Ectodermal cell (in vitro differentiated cells): Measurements from ENCODE around the gene AIRE.

ENCODE experiments used
- H3K27ac ChIP-seq: 2 replicates; pipeline ENCODE4 v1.7.0; 2013; ENCODE audit warnings: mild to moderate bottlenecking, low read depth, low read length; ENCODE audit not compliant: insufficient read depth, poor library complexity, severe bottlenecking
- H3K27me3 ChIP-seq: 2 replicates; pipeline ENCODE4 v1.7.0; 2013; ENCODE audit warnings: mild to moderate bottlenecking, low read length; ENCODE audit not compliant: insufficient read depth, control insufficient read depth, poor library complexity, severe bottlenecking
- H3K36me3 ChIP-seq: one replicate; pipeline ENCODE4 v1.7.0; 2013; ENCODE audit warnings: low read length; ENCODE audit not compliant: control insufficient read depth, insufficient read depth
- H3K4me1 ChIP-seq: one replicate; pipeline ENCODE4 v1.7.0; 2013; ENCODE audit warnings: low read length; ENCODE audit not compliant: control insufficient read depth, insufficient read depth
- H3K4me3 ChIP-seq: 2 replicates; pipeline ENCODE4 v1.7.0; 2013; ENCODE audit warnings: low read depth, low read length, control low read depth; ENCODE audit not compliant: insufficient read depth
- H3K9me3 ChIP-seq: 2 replicates; pipeline ENCODE4 v1.7.0; 2013; ENCODE audit warnings: mild to moderate bottlenecking, low read length, moderate library complexity; ENCODE audit not compliant: control insufficient read depth
- WGBS, 2 experiments: methylation state at CpG; one replicate each; pipeline ENCODE4 v1.1.7; 2013; ENCODE audit warnings: missing lambda C conversion rate in 2 of 2; 5-methylcytosine and 5-hydroxymethylcytosine counted together

Gene AIRE

DNA sequence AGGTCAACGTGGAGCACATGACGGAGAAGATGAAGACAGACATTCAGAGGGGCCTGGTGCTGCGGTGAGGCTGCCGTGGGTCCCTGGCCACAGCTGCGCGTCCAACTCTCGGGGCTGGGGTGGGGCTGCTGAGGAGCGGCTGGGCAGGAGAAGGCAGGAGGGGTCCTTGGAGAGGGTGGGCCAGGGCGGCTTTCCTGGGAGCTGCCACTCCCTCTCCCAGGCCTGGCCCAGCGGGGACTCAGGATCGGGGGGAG lies 39.1 kb downstream of the AIRE start:
- H3K27ac ChIP-seq, result no peak overlapping the region
- peaks cover 4% of the 10 kb centered on the region for H3K36me3 ChIP-seq
- WGBS, 2 experiments, result 89 to 92% methylated on average over 11 of the region's 11 CpGs
- H3K4me1 ChIP-seq, result no peaks in the 10 kb centered on the region
- H3K9me3 ChIP-seq, result no peaks in the 10 kb centered on the region
- H3K4me3 ChIP-seq, result no peak overlapping the region
- H3K27me3 ChIP-seq, result no peaks in the 10 kb centered on the region

DNA sequence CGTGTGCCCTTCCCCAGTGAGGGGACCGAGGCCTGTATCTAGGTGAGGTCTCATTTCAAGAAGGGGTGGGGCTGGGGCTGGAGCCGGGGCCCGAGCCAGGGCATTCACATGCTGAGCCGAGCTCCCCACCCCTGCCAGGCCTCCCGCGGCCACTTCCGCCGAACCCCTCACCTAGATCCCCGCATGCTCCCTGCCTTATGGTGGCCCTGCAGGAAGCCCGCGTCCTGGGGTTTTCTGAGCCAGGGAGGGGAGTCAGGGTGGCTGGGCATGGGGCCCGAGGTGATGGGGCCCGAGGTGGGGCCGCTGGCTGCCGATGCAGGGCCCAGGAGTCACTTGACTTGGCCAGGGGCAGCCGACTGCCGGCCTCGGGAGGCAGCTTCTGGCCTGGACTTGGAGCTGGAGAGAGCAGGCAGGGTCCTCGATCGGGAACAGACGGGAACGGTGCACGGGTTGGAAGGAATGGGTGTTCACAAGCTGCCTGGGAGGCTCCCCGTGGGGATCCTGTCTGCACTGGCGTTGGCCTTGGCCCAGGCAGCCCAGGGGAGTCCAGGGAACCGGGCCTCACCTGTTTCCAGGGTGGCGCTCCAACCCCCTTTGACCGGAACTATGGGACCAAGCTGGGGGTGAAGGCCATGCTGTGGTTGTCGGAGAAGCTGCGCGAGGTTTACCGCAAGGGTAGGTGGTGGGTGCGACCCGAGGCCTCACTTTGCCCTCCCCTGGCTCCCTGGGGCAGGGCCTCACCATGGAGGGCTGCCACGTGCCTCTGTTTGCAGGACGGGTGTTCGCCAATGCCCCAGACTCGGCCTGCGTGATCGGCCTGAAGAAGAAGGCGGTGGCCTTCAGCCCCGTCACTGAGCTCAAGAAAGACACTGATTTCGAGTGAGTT lies 40.0 kb downstream of the AIRE start:
- H3K4me1 ChIP-seq, result no peaks in the 10 kb centered on the region
- WGBS, 2 experiments, result 94% methylated on average over 44 of the region's 44 CpGs
- H3K27ac ChIP-seq, result no peak overlapping the region
- no peaks in the 10 kb centered on the region for H3K9me3 ChIP-seq
- no peaks in the 10 kb centered on the region for H3K27me3 ChIP-seq
- no peak overlapping the region for H3K4me3 ChIP-seq
- H3K36me3 ChIP-seq, result peaks cover 4% of the 10 kb centered on the region

- H3K9me3 ChIP-seq, result no peaks in the 10 kb centered on the region
- no peaks in the 10 kb centered on the region for H3K4me1 ChIP-seq
- no peaks in the 10 kb centered on the region for H3K27me3 ChIP-seq
- peaks cover 4% of the 10 kb centered on the region for H3K36me3 ChIP-seq
- H3K4me3 ChIP-seq, result no peak overlapping the region
- H3K27ac ChIP-seq, result no peak overlapping the region
- 91 to 94% methylated on average over 13 of the region's 13 CpGs for WGBS, 2 experiments
These were observed 40.6 kb downstream of the AIRE start for GRCh38 chr21:44326272-44326647.

DNA sequence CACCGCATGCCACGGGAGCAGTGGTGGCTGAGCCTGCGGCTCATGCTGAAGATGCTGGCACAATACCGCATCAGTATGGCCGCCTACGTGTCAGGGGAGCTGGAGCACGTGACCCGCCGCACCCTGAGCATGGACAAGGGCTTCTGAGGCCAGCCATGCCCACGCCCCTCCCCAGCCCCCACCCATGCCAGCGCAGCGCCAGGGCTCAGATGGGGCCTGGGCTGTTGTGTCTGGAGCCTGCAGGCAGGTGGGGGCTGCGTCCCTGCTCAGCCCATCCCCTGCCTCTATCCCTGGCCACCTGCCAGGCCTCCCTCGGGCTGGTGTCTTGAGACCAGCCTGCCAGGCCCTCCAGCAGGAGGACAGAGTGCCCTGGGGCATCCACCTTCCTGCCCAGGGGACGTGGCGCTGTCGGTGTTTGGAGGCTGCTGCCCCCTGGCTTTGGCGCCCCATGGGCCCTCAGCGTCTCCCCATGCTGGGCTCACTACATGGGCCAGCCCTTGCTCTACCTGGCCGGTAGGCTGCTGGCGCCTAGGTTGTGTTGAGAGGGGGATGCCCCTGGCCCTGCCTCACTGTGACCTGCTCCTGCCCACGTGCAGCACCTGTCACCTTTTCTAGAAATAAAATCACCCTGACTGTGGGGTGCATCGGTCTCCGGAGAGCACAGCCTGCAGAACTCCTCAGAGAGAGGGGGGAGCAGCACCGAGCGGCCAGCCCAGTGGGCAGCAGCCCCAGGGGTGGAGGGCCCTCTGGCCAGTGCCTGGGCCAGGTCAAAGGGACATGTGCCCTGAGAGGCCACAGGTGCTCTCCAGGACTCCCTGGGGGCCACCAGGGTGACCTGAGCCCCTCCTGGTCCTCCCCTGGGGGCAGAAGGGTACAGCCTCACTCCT lies 41.3 kb downstream of the AIRE start:
- WGBS, 2 experiments, result 91 to 93% methylated on average over 26 of the region's 26 CpGs

DNA sequence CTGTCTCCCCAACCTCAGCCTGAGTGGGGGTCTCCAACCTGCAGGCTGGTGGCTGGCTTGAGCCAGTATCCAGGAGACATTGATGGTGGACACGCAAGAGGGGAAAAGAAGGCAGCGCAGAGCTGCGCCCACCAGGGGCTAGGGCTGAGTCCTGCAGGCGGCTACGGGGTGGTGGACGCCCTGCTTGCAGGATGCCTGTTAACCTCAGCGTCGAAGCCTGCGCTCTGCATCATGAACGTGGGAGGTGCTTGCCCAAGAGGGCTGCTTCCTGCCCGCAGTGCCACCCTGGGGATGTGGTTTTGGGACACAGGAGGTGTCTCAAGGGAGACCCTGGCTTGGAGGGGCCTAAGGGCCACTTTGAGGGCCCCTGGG lies 41.9 kb downstream of the AIRE start:
- Histone ChIP-seq H3K27ac (no peak overlapping the region), H3K27me3 (no peaks in the 10 kb centered on the region), H3K4me1 (no peaks in the 10 kb centered on the region), H3K9me3 (no peaks in the 10 kb centered on the region), H3K36me3 (peaks cover 4% of the 10 kb centered on the region), H3K4me3 (no peak overlapping the region)
- 94 to 97% methylated on average over 11 of the region's 11 CpGs for WGBS, 2 experiments

More for the DNA sequence above, 41.3 kb downstream of the AIRE start:
- Histone ChIP-seq H3K9me3 (no peaks in the 10 kb centered on the region), H3K4me3 (no peak overlapping the region), H3K4me1 (no peaks in the 10 kb centered on the region), H3K36me3 (peaks cover 4% of the 10 kb centered on the region), H3K27me3 (no peaks in the 10 kb centered on the region), H3K27ac (no peak overlapping the region)

DNA sequence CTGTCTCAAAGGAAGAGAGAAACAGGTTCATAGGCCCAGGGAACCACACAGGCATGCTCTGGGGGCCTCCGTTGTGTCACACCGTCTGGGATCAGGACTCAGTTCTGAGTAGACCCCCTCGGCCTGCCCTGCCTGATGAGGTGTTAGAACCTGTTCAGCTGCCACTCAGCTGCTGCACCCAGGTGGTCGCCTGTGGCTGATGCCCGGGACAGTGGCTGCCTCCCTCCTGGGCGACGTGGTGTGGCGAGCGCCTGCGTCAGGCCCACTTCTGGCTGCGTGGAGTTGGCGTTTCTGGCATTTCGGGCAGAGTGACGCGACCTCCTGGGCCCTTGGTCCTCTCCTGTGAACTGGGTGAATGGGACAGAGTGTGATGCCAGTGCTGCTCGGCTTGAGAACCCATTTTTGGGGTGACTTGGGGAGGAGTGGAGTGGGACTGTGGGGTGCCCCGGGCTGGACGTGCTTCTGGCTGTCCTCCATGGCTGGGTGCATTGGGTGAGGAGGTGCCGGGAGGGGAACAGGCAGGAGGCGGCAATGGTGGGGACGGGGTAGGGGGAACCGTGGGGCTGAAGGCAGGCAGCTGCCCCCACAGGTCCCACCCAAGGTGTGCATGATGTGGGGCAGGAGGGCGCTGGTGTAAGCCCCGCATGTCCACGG lies 42.7 kb downstream of the AIRE start:
- no peak overlapping the region for H3K4me3 ChIP-seq
- 93 to 94% methylated on average over 25 of the region's 25 CpGs for WGBS, 2 experiments
- no peaks in the 10 kb centered on the region for H3K4me1 ChIP-seq

GRCh38 chr21:44329086-44329889 lies 43.6 kb downstream of the AIRE start:
- Histone ChIP-seq H3K4me1 (no peaks in the 10 kb centered on the region), H3K4me3 (no peak overlapping the region), H3K27ac (no peak overlapping the region), H3K27me3 (no peaks in the 10 kb centered on the region), H3K36me3 (peaks cover 4% of the 10 kb centered on the region), H3K9me3 (no peaks in the 10 kb centered on the region)
- WGBS, 2 experiments, result 94% methylated on average over 26 of the region's 26 CpGs

More for the DNA sequence above, 42.7 kb downstream of the AIRE start:
- Histone ChIP-seq H3K27ac (no peak overlapping the region), H3K36me3 (peaks cover 4% of the 10 kb centered on the region), H3K27me3 (no peaks in the 10 kb centered on the region), H3K9me3 (no peaks in the 10 kb centered on the region)

DNA sequence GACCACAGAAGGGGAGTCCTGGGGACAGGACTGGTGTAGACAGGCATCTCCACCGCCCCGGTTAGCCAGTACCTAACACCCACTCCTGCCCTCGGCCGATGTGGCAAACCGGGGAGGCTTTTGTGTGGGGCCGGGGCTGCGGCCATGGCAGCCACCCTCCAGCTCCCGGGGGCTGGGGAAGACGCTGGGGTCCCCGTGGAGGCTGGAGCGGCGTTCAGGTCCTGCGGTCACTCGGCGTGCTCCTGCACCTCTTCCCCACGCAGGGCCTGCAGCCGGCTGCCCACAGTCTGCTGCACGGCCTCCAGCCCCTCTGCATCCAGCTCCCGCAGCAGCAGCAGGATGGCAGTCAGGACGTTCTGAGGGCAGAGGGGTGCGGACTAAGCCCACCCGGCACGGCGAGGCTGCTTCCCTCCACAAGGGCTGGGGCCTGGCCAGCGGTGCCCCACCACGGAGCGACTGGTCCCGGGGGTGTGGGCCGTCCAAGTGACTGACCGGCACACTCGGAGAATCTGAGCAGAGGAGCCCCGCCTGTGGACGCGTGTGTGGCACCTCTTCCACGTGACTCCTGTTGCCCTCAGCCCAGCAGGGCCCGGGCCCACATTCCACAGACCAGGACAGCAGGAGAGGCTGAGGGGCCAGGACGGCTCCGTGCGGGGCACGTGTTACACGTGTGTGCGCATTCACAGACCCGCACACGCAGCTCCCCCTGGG lies 44.5 kb downstream of the AIRE start:
- no peak overlapping the region for H3K27ac ChIP-seq
- H3K36me3 ChIP-seq, result peaks cover 4% of the 10 kb centered on the region
- H3K4me1 ChIP-seq, result no peaks in the 10 kb centered on the region
- 93% methylated on average over 44 of the region's 44 CpGs for WGBS, 2 experiments
- H3K9me3 ChIP-seq, result no peaks in the 10 kb centered on the region
- no peaks in the 10 kb centered on the region for H3K27me3 ChIP-seq
- H3K4me3 ChIP-seq, result no peak overlapping the region

GRCh38 chr21:44330698-44331097 lies 45.0 kb downstream of the AIRE start:
- H3K9me3 ChIP-seq, result no peaks in the 10 kb centered on the region
- no peak overlapping the region for H3K4me3 ChIP-seq
- no peak overlapping the region for H3K27ac ChIP-seq
- H3K4me1 ChIP-seq, result no peaks in the 10 kb centered on the region
- peaks cover 3% of the 10 kb centered on the region for H3K36me3 ChIP-seq
- no peaks in the 10 kb centered on the region for H3K27me3 ChIP-seq
- 93 to 96% methylated on average over 18 of the region's 18 CpGs for WGBS, 2 experiments
